ENCODE measurements around the gene UNG. TPM values are rescaled to one million over a fixed set of nuclear protein-coding genes. Genes with fewer than 3 reads are reported as not detected.
"Not testable (repeated sequence)": the region's sequence is repeated elsewhere in the genome, so short reads cannot be mapped to it uniquely, and the experiment has no call there.

The UNG gene
- total RNA-seq = 25.9 TPM
- long read RNA-seq, transcript UNG-202 (6 exons, 2,130 nt) = major isoform, 56 of 60 reads
- long read RNA-seq, partial matches to known transcripts = 4 of 60 reads
- long read RNA-seq, other reads (novel, unspliced or antisense) = 0 of 60 reads

DNA sequence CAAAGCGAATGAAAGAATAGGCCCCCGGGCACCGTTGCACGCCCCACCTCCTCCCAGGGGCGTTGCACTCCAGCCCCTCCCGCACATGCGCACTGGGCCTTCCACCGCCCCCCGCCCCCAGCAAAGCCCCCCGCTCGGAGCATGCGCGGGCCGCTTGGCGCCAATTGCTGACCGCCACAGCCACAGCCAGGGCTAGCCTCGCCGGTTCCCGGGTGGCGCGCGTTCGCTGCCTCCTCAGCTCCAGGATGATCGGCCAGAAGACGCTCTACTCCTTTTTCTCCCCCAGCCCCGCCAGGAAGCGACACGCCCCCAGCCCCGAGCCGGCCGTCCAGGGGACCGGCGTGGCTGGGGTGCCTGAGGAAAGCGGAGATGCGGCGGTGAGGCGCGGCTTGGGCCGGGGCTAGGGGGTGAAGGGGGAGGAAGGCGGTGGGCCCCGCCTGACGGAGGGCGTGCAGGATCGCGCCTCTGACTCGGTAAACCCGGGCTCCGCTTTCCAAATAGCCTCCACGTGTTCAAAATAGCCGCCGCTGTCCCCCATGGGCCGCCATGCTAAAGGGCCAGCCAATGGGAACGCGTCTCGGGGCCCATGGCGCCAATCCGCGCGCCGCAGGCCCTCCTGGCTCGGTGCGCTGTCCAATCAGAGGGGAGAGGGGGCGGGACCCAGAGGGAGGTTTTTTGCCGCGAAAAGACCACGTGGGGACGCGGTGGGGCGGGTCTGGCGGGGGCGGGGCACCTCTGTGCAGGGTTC, at the start of gene UNG:
Gene UNG, plus strand, starts transcription at position 163 of the 748 bp plus-strand sequence. Its CDS starts 83 bp downstream, at position 246.
- DNase-seq = peak; percentile 98
- intact Hi-C loops (cut with micrococcal nuclease) = no loop called here
- ATAC-seq = peak; percentile 95

DNA sequence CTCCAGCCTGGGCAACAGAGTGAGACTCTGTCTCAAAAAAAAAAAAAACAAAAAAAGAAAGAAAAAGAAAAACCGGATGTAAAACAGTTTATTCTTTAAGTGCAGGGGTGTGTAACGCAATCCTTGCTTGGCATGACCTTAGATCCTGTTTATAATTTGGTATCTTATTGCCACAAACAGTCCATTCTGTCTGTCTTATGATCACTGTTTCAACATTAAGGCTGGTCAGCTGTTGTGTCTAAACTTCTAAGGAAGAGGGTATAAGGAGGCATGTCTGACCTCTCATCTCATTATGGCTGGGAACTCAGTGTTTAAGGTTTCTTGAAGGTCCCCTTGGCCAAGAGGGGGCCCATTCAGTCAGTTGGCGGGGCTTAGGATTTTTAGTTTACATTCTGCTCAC, 48.7 kb upstream of the UNG start:
- ATAC-seq; DNase-seq; intact Hi-C loops (cut with micrococcal nuclease): not testable (repeated sequence)

DNA sequence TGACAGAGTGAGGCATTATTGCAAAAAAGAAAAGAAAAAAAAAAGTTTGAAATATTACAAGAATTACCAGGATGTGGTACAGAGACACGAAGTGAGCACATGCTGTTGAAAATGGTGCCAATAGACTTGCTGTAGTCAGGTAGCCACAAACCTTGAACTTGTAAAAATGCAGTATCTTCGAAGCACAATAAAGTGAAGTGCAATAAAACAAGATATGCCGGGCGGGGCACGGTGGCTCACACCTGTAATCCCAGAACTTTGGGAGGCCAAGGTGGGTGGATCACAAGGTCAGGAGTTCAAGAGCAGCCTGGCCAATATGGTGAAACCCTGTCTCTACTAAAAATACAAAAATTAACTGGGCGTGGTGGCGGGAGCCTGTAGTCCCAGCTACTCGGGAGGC, 47.6 kb upstream of the UNG start:
- ATAC-seq; DNase-seq; intact Hi-C loops (cut with micrococcal nuclease): not testable (repeated sequence)

DNA sequence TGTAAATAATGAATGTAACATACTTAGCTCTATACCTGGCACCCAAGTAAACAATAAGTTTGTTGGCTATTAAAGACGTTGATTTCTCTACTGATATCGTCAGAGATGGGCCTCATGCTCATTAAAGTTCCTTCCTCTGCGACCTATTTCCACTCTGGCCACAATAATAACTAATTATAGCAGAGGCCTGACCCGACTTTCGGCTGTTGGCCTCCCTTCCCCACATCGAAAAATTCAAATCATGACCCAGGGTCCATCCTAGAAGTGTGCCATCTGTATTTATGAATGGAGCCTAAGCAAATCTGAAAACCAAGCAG, 45.3 kb upstream of the UNG start:
- ATAC-seq (peak; percentile 32), DNase-seq (no peak)
- intact Hi-C loops (cut with micrococcal nuclease) = no loop called here

DNA sequence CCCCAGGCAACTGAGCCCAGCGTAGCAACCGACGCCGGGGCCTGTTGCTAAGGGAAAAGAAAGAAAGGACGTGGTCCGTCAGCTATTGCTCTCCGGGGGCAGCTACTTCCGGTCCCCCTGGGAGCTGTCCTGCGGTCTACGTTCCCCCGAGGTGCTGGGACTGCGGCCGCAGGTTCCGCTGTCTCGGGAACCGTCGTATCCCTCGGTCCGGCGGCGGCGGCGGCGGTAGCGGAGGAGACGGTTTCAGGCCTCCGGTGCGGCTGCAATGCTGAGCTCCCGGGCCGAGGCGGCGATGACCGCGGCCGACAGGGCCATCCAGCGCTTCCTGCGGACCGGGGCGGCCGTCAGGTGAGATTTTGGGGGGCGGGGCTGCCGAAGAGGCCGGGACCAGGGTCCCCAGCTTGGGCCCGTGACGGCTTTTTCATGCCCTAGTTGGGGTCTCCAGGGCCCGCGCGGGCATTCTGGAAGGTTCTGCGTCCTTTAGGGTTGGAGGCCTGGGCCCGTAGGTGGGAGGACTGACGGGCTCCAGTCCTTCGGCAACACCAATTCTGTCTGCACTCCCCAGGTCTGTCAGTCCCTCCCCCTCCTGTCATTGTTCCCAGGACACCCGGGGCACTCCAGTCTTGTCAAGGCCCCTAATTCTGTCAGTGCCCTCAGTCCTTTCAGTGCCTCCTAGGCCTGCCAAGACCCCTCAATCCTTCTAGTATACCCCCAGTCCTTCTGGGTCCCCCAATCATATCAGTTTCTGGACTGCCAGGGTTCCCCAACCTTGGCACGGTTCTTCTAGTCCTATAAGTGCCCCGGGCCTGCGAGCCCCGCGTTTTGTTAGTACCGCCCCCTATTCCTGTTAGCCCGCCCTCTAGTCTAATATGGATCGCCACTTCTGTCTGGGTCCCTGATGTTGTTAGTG, 44.7 kb upstream of the UNG start, which contains the start of gene USP30:
Gene USP30, plus strand, starts transcription at position 163 of the 910 bp plus-strand sequence. Its CDS starts 103 bp downstream, at position 266.
- ATAC-seq = peak; percentile 98
- DNase-seq = peak; percentile 86
- intact Hi-C loops (cut with micrococcal nuclease) = no loop called here

DNA sequence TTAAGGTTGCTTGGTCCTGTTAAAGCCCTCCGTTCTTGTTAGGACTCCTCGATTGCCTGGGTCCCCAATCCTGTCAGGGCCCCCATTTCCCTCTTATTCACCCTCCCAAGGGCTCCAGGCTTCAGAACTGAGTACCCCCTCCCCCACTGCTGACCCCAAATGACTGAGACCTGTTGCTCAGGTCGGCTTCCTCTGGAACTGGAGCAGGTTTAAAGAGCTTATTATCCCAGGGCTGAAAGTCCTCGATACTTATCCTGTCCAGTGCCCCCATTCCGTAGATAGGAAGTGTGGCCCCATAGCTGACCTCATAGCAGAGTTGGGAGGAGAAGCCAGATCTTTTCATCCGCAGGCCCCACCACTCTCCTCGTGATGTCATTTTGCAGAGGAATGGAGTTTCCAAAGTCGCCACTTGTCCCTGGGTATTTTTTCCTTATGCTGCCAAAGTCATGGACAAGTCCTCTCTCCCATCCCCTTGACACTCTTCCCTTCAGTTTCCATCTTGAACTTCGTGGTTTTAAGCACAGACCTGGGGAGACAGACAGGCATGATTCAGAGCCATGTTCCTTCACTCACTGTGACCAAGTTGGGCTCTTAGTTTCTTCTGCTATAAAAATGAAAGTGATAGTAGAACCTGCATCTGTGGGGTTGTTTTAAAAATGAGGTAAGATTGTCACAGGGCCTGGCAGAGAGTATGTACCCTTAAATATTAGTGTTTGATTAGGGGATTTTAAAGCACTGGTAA, 43.8 kb upstream of the UNG start:
- DNase-seq (no peak), ATAC-seq (no peak)
- intact Hi-C loops (cut with micrococcal nuclease) = no loop called here

DNA sequence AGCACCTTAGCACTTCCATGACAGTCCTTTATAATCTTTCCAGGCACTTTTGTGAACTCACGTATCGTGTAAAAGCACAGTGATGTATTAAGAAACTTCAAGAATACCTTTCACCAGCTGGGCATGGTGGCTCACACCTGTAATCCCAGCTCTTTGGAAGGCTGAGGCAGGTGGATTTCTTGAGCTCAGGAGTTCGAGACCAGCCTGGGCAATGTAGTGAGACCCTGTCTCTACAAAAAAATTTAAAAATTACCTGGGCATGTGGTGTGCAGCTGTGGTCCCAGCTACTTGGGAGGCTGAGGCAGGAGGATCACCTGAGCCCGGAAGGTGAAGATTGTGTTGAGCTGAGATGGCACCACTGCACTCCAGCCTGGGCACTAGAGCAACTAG, 43.3 kb upstream of the UNG start:
- DNase-seq; intact Hi-C loops (cut with micrococcal nuclease); ATAC-seq: not testable (repeated sequence)

DNA sequence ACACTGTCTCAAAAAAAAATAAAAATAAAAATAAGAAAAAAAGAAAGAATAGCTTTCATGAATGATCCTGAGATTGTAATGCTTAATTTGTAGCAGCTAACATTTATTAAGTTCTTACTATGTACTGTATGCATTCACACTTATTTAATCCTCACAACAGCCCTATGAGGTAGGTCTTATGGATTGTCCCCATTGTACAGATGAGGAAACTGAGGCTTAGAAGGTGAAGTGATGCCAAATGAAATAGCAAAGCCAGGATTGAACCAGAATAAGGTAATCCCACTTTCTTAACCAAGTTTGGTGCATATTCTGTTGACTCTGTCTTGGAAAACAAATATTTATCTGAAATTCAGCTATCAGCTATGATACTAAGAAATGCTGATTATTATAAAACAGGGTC, 42.9 kb upstream of the UNG start:
- DNase-seq (no peak), ATAC-seq (no peak)
- intact Hi-C loops (cut with micrococcal nuclease) = no loop called here

DNA sequence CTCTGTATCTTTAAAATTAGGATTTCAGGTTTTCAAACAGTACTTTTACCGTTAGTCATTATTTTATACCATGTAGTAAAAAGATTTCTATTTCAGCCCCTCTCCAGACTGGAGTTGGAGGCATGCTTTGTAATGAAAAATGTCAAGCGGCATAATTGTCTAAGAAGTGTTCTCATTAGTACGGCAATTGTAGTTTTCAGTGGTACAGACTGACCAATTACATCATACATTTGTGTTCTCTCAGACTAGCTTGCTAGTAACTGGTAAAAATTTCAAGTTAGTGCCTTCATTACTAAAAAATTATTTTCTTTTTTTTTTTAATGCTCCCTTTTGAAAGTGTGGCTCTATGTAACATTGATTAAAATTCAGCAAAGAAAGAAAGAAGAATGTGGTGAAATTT, 40.5 kb upstream of the UNG start:
- intact Hi-C loops (cut with micrococcal nuclease) = no loop called here
- no peak for DNase-seq
- ATAC-seq = no peak

DNA sequence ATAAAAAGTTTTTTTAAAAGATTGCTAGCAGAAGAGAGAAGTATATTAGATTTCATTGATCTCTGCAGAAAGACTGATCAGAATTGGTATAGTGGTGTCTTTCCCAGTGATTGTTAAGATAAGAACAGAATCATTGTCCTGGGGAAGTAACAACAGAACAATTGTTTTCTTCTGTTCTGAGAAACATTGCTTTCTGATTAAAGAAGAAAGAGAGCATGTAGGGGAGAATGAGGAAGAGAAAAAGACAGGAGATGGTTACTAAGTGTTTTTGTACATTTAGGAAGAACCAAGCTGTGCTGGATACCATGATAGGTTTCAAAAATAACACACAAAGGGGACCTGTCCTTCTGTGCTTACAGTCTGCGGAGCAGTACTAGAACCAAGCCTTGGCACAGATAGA, 40.0 kb upstream of the UNG start:
- intact Hi-C loops (cut with micrococcal nuclease) = no loop called here
- ATAC-seq (no peak), DNase-seq (no peak)

DNA sequence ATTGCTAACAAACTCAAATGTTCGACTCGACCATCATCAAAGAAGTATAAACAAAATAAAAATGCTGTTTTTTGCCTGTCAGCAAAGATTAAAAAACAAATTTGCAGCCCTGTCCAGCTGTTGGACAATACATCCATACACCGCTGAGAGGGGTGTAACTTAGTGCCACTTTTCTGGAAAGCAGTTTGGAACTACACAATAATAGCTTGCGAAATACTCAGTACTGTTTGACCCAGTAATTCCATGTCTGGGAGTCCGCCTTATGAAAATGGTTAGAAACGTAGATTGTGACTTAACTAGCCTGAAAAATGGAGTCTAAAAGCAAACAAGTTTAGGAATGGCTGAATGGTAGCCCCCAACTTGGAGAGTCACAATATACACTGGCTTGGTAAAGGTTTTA, 38.6 kb upstream of the UNG start:
- ATAC-seq (no peak), DNase-seq (no peak)
- intact Hi-C loops (cut with micrococcal nuclease) = no loop called here

DNA sequence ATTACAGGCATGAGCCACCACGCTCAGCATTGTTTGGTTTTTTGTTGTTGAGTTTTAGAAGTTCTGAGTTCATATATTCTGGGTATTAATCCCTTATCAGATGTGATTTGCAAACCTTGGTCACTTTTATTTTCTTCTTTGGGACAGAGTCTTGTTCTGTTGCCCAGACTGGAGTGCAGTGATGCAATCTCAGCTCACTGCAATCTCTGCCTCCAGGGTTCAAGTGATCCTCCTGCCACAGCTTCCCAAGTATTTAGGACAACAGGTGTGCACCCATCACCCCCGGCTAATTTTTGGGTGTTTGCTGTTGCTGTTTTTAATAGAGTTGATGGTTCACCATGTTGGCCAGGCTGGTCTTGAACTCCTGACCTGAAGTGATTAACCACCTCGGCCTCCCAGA, 33.3 kb upstream of the UNG start:
- ATAC-seq (no peak), DNase-seq (no peak)
- intact Hi-C loops (cut with micrococcal nuclease) = no loop called here

DNA sequence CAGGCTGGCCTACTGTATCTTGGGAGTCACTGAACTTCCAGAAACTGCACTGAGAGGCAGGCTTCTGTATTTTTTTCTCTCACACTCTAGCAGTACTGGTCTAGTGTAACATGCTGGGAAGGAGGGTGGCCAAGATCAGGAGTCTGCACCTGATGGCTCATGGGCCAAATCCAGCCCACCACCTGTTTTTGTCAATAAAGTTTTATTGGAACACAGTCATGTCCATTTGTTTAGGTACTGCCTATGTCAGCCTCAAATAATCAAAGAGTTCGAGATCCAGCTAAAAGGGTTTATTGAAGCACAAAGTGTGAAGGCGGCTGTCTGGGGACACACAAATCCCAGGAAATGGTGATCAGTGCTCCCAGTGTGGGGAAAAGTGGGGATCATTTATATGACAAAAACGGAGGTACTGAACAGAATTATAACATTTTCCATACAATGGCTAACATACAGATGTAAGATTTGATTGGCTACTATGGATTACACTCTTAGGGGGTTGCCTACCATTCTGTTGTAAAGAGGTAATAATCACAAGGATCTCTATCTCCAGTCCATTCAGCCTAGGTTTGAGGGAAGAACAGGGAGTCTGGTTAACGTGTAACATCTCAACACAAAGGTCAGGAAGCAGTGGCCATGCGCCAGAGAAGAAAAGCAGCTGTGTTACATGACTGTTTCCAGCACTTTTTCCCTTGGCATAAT, 32.1 kb upstream of the UNG start:
- intact Hi-C loops (cut with micrococcal nuclease) = no loop called here
- DNase-seq = no peak
- no peak for ATAC-seq

DNA sequence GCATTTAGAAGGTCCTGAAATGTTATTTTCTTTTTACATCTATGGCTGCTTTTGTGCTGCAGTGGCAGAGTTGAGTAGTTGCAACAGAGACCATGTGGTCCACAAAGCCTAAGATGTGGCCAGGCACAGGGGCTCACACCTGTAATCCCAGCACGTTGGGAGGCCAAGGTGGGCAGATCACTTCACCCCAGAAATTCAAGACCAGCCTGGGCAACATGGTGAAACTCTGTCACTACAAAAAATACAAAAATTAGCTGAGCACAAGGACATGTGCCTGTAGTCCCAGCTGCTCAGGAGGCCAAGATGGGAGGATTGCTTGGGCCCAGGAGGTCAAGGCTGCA, 31.6 kb upstream of the UNG start:
- ATAC-seq = no peak
- intact Hi-C loops (cut with micrococcal nuclease) = no loop called here

DNA sequence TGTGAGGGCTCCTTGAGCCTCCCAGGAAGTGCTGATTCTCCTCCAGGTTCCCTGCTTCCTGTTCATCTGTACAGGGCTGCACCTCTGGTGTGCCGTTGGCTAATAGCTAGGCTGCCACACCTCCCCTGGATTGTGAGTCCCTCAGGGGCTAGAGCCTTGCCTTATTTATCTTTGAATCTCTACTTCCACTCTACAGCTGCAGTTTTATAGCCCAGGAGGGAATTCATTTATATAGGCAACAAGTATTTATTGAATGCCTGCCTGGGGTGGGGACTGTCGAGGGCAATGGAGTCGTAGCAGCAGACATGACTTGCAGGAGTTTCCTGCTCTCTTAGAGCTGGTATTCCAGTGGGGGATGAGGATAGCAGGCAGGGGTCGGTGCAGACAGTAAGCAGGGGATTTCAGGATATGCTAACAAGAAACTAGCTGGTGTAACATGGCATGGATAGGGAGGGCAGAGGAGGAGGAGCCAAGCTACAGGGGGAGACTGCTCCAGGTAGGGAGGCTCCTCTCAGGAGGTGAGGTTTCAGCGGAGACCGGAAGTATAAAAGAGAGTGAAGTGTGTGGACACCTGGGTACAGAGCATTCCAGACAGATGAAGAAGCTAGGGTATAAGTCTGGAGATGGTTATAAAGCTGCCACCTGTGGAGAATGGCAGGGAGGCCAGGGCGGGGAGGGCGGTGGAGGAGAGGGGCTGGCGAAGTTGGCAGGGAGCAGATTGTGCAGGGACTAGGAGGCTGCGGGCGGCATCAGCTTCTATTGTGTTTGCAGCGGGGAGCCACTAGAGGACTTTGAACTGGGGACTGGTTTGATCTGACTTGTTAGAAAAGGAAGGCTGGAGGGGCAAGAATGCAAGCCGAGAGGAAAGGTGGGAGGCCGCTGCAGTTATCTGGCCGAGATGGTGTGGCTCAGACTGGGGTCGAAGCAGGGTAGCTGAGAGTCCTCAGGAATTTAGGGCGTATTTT, 27.8 kb upstream of the UNG start:
- intact Hi-C loops (cut with micrococcal nuclease) = no loop called here
- DNase-seq (no peak), ATAC-seq (no peak)

More for the DNA sequence above, 31.6 kb upstream of the UNG start:
- DNase-seq = no peak

DNA sequence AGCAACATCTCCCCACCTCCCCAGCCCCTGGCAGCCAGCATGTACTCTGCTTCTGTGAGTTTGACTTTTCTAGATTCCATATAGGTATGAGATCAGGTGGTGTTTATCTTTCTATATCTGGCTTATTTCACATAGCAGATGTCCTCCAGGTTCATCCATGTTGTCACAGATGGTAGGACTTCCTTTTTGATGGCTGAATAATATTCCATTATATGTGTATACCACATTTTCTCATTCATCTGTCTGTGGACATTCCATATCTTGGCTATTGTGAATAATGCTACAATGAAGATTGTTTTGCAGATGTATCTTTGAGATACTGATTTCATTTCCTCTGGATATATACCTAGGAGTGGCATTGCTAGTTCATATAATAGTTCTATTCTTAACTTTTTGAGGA, 22.5 kb upstream of the UNG start:
- DNase-seq (no peak), ATAC-seq (no peak)
- intact Hi-C loops (cut with micrococcal nuclease) = no loop called here

DNA sequence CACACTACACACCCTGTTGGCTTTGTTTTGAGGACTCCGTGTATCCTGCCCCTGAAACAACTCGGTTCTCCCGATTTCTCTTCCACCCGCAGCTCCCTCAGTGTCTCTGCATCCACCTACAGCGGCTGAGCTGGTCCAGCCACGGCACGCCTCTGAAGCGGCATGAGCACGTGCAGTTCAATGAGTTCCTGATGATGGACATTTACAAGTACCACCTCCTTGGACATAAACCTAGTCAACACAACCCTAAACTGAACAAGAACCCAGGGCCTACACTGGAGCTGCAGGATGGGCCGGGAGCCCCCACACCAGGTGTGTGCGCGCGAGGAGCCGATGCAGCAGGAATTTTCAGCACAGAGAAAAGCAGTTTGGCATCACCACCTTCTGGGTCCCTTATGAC, 14.6 kb upstream of the UNG start:
- ATAC-seq = no peak
- intact Hi-C loops (cut with micrococcal nuclease) = no loop called here

DNA sequence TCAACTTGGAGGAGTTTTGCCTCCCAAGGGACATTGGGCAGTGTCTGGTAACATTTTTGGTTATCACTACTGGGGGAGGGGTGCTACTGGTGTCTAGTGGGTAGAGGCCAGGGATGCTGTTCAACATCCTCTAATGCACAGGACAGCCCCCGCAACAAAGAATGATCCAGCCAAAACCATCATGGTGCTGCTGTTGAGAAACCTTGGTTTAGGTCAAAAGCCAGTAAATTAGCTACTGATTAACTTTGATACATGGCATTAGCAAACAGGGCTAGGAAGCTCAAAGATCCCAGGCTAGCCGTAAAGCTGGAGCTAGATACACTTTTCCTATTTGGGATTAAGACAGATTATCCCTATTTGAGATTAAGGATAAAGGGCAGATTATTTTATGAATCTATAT, 13.0 kb upstream of the UNG start:
- intact Hi-C loops (cut with micrococcal nuclease) = no loop called here
- no peak for DNase-seq
- no peak for ATAC-seq

More for the DNA sequence above, 14.6 kb upstream of the UNG start:
- DNase-seq = no peak
